Endothelial cell of umbilical vein (primary cell): ENCODE measurements around the gene TECPR2. TPM values are rescaled to one million over a fixed set of nuclear protein-coding genes. Genes with fewer than 3 reads are reported as not detected.

Experiments
- BruUV-seq: library from RNA; stranded (reverse); fragments of 400-500 nt; replicated peaks from 2 replicates; lab custom pipeline; 2021; lab: Mats Ljungman, UMichigan
- CTCF ChIA-PET: fragments of 300-600, 350-600 bp; sonication (Branson Sonifier 250); formaldehyde crosslinking; loops from one replicate; lab custom pipeline; 2021; ENCODE audit warnings: antibody characterized with exemption, inconsistent platforms; lab: Charles Lee
- POLR2A ChIA-PET: fragments of 300-600, 350-600 bp; sonication (Branson Sonifier 250); formaldehyde crosslinking; loops from one replicate; lab custom pipeline; 2021; ENCODE audit warnings: antibody characterized with exemption, inconsistent platforms; lab: Charles Lee
- DNase-seq: peaks from one replicate; pipeline ENCODE4 v3.0.0-alpha.2; 2011; ENCODE audit warnings: low read depth, low spot score
- FAIRE-seq: peaks from 2 replicates; lab custom pipeline; 2011; peaks lifted over from hg19 to GRCh38; lab: Jason Lieb, UNC
- H2AFZ ChIP-seq: 2 replicates; pipeline ENCODE4 v1.6.0; 2012; ENCODE audit warnings: low read depth, low read length, control low read depth, inconsistent platforms
- H3K27ac ChIP-seq: 2 replicates; pipeline ENCODE4 v1.5.1; 2011; ENCODE audit warnings: low read depth, mild to moderate bottlenecking, control low read depth, low read length, moderate library complexity; ENCODE audit not compliant: insufficient read depth
- H3K27me3 ChIP-seq, 2 experiments: 2 replicates each; pipeline versions ENCODE4 v1.6.0 to v1.6.1; 2011; ENCODE audit warnings: low read length in 2 of 2, mixed read lengths in 1 of 2; ENCODE audit not compliant: control insufficient read depth in 2 of 2, insufficient read depth in 2 of 2
- H3K36me3 ChIP-seq, 2 experiments: 2 replicates in 1 of 2; 3 replicates in 1 of 2; pipeline ENCODE4 v1.5.1; 2011; ENCODE audit warnings: low read length in 2 of 2, mild to moderate bottlenecking in 1 of 2, moderate library complexity in 1 of 2; ENCODE audit not compliant: control insufficient read depth in 2 of 2, insufficient read depth in 2 of 2; ENCODE audit errors: extremely low read depth in 1 of 2
- H3K4me1 ChIP-seq: 3 replicates; pipeline ENCODE4 v1.5.1; 2011; ENCODE audit warnings: mild to moderate bottlenecking, low read length; ENCODE audit not compliant: control insufficient read depth, insufficient read depth; ENCODE audit errors: extremely low read depth
- H3K4me2 ChIP-seq: 2 replicates; pipeline ENCODE4 v1.6.1; 2011; ENCODE audit warnings: low read length, control low read depth, mixed read lengths; ENCODE audit not compliant: insufficient read depth
- H3K4me3 ChIP-seq, 3 experiments: fragments of 200-600 bp in 1 of 3; sonication (generic), shearing (Covaris generic) in 1 of 3; replicated peaks in 1 of 3; 2 replicates each; pipeline ENCODE4 v1.5.1; 2011 to 2016; ENCODE audit warnings: control low read depth in 3 of 3, low read length in 3 of 3, mild to moderate bottlenecking in 2 of 3, inconsistent platforms in 1 of 3, low read depth in 1 of 3, moderate library complexity in 1 of 3; ENCODE audit not compliant: insufficient read depth in 1 of 3
- H3K79me2 ChIP-seq: 2 replicates; pipeline ENCODE4 v1.6.0; 2012; ENCODE audit warnings: low read length, inconsistent platforms; ENCODE audit not compliant: control insufficient read depth, insufficient read depth
- H3K9ac ChIP-seq: replicated peaks from 2 replicates; pipeline ENCODE3; 2011; ENCODE audit warnings: low read length, control low read depth; ENCODE audit not compliant: insufficient read depth; ENCODE audit errors: extremely low read depth
- H3K9me1 ChIP-seq: replicated peaks from 3 replicates; pipeline ENCODE4 v1.6.0; 2011; ENCODE audit warnings: mild to moderate bottlenecking, low read length; ENCODE audit not compliant: control insufficient read depth, insufficient read depth; ENCODE audit errors: extremely low read depth
- H3K9me3 ChIP-seq: replicated peaks from 2 replicates; pipeline ENCODE4 v1.5.1; 2012; ENCODE audit warnings: low read length, inconsistent platforms; ENCODE audit not compliant: control insufficient read depth, insufficient read depth
- H4K20me1 ChIP-seq: replicated peaks from 2 replicates; pipeline ENCODE3; 2011; ENCODE audit warnings: mild to moderate bottlenecking, low read length; ENCODE audit not compliant: control insufficient read depth, insufficient read depth; ENCODE audit errors: extremely low read depth
- CTCF ChIP-seq, 2 donors: IDR thresholded peaks; 1 replicate in 1 of 2; 2 replicates in 1 of 2; pipeline ENCODE4 v1.5.1; 2011; ENCODE audit warnings: low read length in 2 of 2, mild to moderate bottlenecking in 2 of 2, moderate library complexity in 2 of 2, control low read depth in 1 of 2, inconsistent platforms in 1 of 2, low read depth in 1 of 2; ENCODE audit not compliant: insufficient read depth in 1 of 2; ENCODE audit errors: extremely low read depth in 1 of 2
- EZH2 ChIP-seq: IDR thresholded peaks from 2 replicates; pipeline ENCODE4 v1.6.1; 2012; ENCODE audit warnings: borderline replicate concordance, low read depth, mild to moderate bottlenecking, moderate library complexity, low read length, inconsistent platforms; ENCODE audit not compliant: severe bottlenecking
- FOS ChIP-seq: IDR thresholded peaks from 2 replicates; pipeline ENCODE4 v1.6.1; 2011; ENCODE audit warnings: mild to moderate bottlenecking, low read length, moderate library complexity, borderline replicate concordance; ENCODE audit not compliant: insufficient read depth
- GATA2 ChIP-seq: IDR thresholded peaks from 2 replicates; pipeline ENCODE4 v1.7.0; 2011; ENCODE audit warnings: low read depth, mild to moderate bottlenecking, moderate library complexity, mixed read lengths, low read length; ENCODE audit not compliant: insufficient read length, insufficient read depth
- JUN ChIP-seq: IDR thresholded peaks from 2 replicates; pipeline ENCODE4 v1.6.1; 2011; ENCODE audit warnings: borderline replicate concordance, low read depth; ENCODE audit not compliant: insufficient read length, insufficient read depth
- MAX ChIP-seq: IDR thresholded peaks from 2 replicates; pipeline ENCODE4 v1.6.1; 2011; ENCODE audit not compliant: insufficient read depth, insufficient read length
- MYC ChIP-seq: IDR thresholded peaks from one replicate; pipeline ENCODE4 v1.6.1; 2011; ENCODE audit warnings: mild to moderate bottlenecking, low read depth, low read length
- POLR2A ChIP-seq: IDR thresholded peaks from 2 replicates; pipeline ENCODE4 v1.6.1; 2012; ENCODE audit warnings: low read depth, mild to moderate bottlenecking, control low read depth, low read length
- POLR2AphosphoS5 ChIP-seq: IDR thresholded peaks from 2 replicates; pipeline ENCODE4 v1.6.1; 2012; ENCODE audit warnings: low read depth, mild to moderate bottlenecking, control low read depth, low read length, moderate library complexity; ENCODE audit not compliant: insufficient read depth
- dilution Hi-C: fragments of 300-500 bp; cut with MboI; formaldehyde crosslinking; loops from one replicate; pipeline ENCODE4 v1.15.0; 2019; ENCODE audit warnings: low sequenced_read_pairs; ENCODE audit not compliant: extremely low pct_ligation_motif_present
- intact Hi-C: fragments of 100-400 bp; cut with micrococcal nuclease; formaldehyde crosslinking; loops from one replicate; pipeline ENCODE4 v1.10.0; 2022
- polyA plus RNA-seq, 4 experiments: library from polyadenylated mRNA; depleted of rRNA in 3 of 4; stranded (reverse) in 3 of 4; unstranded in 1 of 4; fragments of >200 nt; gene quantifications; 2 replicates each; pipeline versions ENCODE4 v1.2.1 to v1.2.3, GENCODE V29; 2011 to 2012; ENCODE audit warnings: missing spikeins in 1 of 4
- total RNA-seq: library from RNA; stranded (reverse); gene quantifications from 2 replicates; pipeline ENCODE4 v1.2.3, GENCODE V29; 2021

Gene TECPR2
- total and polyA plus RNA-seq, 2 donors (not counting 3 experiments of a cell fraction or from before 2014, with no cell fraction given), result 8.9 to 21.5 TPM

GRCh38 chr14:102419276-102419675 lies 56.5 kb downstream of the TECPR2 start:
- ChIA-PET CTCF (no interaction called here), POLR2A (no interaction called here)
- Histone ChIP-seq H3K9ac (no peak overlapping the region), H3K79me2 (no peaks in the 10 kb centered on the region), H4K20me1 (no peaks in the 10 kb centered on the region), H2AFZ (no peak overlapping the region), H3K36me3 (peaks cover 2 to 20% of the 10 kb centered on the region in 2 experiments), H3K9me3 (no peaks in the 10 kb centered on the region), H3K4me1 (no peaks in the 10 kb centered on the region), H3K9me1 (no peaks in the 10 kb centered on the region), H3K4me2 (no peak overlapping the region), H3K27ac (no peak overlapping the region), H3K27me3 (no peaks in the 10 kb centered on the region), H3K4me3 (no peak overlapping the region)
- FAIRE-seq (no peak), DNase-seq (no peak)
- BruUV-seq, result no TSS peak
- no peak for TF ChIP-seq POLR2AphosphoS5
- TF ChIP-seq EZH2, result no peak
- TF ChIP-seq FOS, result no peak
- TF ChIP-seq JUN, result no peak
- TF ChIP-seq MYC, result no peak
- TF ChIP-seq GATA2, result no peak
- TF ChIP-seq MAX, result no peak
- TF ChIP-seq POLR2A, result no peak
- TF ChIP-seq CTCF (IDR thresholded peaks at IDR 0.05; ENCODE audit: extremely low read depth in 1 of 2, insufficient read depth in 1 of 2, low read depth in 1 of 2, low read length in 2 of 2), result no peak
- intact Hi-C loops (no loop called here), dilution Hi-C loops (no loop called here)
